Measurements from ENCODE around the gene PNKP.

DNA sequence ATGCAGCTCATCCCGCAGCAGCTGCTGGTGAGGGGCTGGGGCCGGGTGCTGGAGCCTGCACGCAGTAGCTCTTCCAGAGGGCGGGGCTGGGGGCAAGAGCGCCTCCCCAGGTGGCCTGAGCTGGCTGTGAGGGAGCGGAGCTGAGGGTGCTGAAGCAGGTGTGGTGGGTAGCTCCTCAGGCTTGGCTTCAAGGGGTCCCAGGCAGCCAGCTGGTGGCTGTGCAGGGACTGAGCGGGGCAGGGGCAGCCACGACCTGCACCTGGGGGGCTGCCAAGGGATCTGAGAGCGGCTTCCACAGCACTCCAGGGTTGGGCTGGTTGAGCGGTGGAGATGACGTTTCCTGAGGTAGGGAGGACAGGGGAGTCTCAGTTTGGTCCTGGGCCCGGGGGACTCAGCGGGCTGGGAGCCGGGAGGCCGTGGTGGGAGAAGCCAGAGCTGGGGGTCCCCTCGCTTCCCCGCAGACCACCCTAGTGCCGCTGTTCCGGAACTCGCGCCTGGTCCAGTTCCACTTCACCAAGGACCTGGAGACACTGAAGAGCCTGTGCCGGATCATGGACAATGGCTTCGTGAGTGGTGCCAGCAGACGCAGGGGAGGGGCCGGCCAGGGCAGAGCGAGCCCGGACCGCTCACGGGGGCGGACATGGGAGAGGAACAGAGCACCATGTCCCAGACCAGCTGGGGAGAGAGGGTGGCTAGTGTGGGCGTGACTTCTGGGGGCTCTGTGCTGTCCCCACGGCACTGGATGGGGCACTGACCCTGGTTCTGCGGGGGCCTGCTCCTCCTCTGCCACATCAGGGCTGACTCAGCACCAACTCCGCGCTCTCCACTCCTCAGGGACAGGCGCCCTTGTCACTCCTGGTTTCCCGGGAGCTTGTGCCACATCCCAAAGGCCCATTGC lies 9.0 kb downstream of the PNKP start:
- TF ChIP-seq EP300 (conservative IDR thresholded peaks at IDR 0.05; ENCODE audit: poor library complexity, severe bottlenecking) (no peak), EZH2 (IDR thresholded peaks at IDR 0.05; ENCODE audit: borderline replicate concordance, insufficient read depth, low read length, poor library complexity, severe bottlenecking) (no peak), TAF1 (IDR thresholded peaks at IDR 0.05; ENCODE audit: low read depth) (no peak), MXI1 (conservative IDR thresholded peaks at IDR 0.05; ENCODE audit: poor library complexity, severe bottlenecking) (no peak), POLR2AphosphoS5 (IDR thresholded peaks at IDR 0.05) (no peak)
- TF ChIP-seq, protein P1, sequence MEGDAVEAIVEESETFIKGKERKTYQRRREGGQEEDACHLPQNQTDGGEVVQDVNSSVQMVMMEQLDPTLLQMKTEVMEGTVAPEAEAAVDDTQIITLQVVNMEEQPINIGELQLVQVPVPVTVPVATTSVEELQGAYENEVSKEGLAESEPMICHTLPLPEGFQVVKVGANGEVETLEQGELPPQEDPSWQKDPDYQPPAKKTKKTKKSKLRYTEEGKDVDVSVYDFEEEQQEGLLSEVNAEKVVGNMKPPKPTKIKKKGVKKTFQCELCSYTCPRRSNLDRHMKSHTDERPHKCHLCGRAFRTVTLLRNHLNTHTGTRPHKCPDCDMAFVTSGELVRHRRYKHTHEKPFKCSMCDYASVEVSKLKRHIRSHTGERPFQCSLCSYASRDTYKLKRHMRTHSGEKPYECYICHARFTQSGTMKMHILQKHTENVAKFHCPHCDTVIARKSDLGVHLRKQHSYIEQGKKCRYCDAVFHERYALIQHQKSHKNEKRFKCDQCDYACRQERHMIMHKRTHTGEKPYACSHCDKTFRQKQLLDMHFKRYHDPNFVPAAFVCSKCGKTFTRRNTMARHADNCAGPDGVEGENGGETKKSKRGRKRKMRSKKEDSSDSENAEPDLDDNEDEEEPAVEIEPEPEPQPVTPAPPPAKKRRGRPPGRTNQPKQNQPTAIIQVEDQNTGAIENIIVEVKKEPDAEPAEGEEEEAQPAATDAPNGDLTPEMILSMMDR (IDR thresholded peaks at IDR 0.05; ENCODE audit: poor library complexity, severe bottlenecking) = no peak
- TF ChIP-seq, protein P2, sequence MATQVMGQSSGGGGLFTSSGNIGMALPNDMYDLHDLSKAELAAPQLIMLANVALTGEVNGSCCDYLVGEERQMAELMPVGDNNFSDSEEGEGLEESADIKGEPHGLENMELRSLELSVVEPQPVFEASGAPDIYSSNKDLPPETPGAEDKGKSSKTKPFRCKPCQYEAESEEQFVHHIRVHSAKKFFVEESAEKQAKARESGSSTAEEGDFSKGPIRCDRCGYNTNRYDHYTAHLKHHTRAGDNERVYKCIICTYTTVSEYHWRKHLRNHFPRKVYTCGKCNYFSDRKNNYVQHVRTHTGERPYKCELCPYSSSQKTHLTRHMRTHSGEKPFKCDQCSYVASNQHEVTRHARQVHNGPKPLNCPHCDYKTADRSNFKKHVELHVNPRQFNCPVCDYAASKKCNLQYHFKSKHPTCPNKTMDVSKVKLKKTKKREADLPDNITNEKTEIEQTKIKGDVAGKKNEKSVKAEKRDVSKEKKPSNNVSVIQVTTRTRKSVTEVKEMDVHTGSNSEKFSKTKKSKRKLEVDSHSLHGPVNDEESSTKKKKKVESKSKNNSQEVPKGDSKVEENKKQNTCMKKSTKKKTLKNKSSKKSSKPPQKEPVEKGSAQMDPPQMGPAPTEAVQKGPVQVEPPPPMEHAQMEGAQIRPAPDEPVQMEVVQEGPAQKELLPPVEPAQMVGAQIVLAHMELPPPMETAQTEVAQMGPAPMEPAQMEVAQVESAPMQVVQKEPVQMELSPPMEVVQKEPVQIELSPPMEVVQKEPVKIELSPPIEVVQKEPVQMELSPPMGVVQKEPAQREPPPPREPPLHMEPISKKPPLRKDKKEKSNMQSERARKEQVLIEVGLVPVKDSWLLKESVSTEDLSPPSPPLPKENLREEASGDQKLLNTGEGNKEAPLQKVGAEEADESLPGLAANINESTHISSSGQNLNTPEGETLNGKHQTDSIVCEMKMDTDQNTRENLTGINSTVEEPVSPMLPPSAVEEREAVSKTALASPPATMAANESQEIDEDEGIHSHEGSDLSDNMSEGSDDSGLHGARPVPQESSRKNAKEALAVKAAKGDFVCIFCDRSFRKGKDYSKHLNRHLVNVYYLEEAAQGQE (IDR thresholded peaks at IDR 0.05; ENCODE audit: borderline replicate concordance) = no peak

All from neural cell (in vitro differentiated cells).